SH-SY5Y (cell line): ENCODE data around the gene NNMT.

ENCODE experiments used
- GATA2 ChIP-seq: IDR thresholded peaks from 2 replicates; pipeline ENCODE4 v1.6.1; 2011; ENCODE audit warnings: mild to moderate bottlenecking, low read depth, low read length
- GATA3 ChIP-seq: IDR thresholded peaks from 2 replicates; pipeline ENCODE4 v1.6.1; 2011; ENCODE audit warnings: low read depth, mild to moderate bottlenecking, low read length, moderate library complexity

The NNMT gene

DNA sequence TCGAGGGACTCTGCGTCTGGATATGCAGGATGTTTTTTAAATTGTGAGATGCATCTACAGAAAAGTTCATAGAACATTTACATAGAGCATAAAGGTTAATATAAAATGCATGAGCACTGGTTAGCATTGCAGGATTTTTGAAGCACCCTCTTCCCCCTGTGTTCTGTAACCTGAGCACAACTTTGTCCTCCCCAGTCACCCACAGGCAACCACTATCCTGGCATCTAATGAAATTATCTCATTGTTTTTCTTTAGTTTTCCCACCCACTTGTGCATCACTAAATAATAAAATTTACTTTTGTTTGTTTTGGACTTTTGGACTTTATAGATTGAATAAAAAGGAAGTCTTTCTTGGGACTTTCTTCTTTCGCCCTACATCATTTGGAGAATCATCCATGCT, 10.0 kb upstream of the NNMT start:
- TF ChIP-seq GATA3 (no peak), GATA2 (no peak)

DNA sequence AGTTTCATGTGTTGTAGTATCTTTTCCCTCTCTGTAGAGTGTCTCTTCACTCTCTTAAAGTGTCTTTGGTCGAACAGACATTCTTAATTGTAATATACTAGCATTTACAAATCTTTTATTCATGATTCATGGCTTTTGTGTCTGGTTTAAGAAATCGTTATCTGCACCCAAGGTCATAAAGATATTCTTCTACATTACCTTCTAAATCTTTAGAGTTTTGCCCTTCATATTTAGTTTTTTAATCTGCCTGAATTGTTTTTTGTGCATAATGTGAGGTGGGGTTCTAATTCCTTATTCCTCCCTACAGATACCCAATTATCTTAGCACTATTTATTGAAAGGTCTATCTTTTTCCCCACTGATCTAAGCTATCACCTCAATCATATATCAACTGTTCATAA, 9.0 kb upstream of the NNMT start:
- TF ChIP-seq GATA3 = no peak
- TF ChIP-seq GATA2 = no peak

DNA sequence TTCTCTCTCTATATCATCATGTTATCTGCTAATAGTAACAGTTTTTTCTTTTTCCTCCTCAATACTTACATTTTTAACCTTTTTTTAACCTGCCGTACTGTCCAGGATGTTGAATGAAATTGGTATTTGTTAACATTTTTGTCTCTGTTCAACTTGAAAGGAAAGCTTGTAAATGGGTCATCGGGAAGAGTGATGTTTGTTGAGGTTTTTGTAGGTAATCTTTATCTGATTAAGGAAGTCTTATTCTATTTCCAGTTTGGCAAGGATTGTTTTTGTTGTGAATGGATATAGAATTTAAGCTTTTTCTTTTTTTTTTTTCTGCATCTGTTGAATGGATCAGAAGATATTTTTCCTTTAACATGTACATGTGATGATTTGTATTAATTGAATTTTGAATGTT, 8.1 kb upstream of the NNMT start:
- TF ChIP-seq GATA2 (no peak), GATA3 (no peak)

DNA sequence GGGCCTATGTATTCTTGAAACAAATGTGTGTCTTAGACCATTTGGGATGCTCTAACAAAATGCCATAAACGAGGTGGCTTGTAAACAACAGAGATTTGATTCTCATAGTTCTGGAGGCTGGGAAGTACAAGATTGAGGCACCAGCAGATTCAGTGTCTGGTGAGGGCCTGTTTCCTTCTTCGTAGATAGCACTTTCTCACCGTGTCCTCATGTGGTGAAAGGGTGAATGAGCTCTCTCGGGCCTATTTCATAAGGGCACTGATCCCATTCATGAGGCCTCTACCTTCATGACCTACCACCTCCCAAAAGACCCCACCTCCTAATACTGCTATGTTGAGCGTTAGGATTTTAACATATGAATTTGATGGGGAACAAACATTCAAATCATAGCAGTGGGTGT, 6.4 kb upstream of the NNMT start:
- TF ChIP-seq GATA3 (no peak), GATA2 (no peak)

DNA sequence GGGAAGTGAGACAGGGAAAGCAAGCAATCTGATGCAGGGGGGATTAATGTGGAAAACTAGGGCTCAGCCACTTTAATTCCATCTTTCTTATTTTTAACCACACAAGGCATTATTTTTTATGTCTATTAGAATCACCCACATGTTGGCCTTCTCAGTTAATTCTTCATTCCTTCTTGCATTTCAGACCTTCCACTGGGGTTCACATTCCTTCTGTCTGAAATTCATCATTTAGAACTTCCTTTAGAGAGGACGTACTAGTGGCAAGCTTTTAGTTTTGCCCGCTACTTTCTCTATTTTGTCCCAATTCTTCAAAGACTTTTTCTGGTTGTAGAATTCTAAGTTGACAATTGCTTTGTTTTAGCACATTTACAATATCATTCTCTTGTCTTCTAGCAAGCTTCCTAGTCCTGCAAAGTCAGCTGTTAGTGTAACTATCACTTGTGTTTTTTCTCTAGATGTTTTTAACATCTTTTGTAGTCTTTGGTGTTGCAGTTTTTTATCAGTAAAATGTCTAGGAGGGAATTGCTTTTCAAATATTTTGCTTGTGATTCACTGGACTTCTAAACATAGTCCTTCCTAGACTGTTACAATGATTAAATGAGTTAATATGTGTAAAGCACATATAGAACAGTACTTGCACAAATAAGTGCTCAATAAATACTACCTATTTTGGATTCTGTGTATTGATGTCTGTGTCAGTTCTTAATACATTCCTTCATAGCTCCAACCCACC, 5.5 kb upstream of the NNMT start:
- TF ChIP-seq GATA2 (no peak), GATA3 (no peak)

DNA sequence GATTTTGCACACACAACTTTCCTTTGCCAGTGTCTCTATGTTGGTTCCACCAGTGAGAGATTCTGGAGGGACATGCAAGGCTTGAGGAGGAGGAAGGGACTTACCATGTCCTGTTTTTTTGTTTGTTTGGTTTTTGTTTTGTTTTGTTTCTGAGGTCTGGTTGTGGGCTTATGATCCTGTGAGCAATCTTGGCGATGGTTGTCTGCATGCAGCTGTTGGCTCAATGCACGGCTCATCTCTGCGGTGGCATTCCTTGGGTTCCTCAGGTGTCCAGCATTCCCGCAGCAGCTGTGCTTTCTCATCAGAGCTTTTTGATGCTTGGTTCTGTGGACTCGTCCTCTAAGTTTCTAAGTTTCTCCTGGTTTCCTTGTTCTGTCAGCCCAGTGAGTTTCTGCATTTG, 4.8 kb upstream of the NNMT start:
- no peak for TF ChIP-seq GATA3
- no peak for TF ChIP-seq GATA2

DNA sequence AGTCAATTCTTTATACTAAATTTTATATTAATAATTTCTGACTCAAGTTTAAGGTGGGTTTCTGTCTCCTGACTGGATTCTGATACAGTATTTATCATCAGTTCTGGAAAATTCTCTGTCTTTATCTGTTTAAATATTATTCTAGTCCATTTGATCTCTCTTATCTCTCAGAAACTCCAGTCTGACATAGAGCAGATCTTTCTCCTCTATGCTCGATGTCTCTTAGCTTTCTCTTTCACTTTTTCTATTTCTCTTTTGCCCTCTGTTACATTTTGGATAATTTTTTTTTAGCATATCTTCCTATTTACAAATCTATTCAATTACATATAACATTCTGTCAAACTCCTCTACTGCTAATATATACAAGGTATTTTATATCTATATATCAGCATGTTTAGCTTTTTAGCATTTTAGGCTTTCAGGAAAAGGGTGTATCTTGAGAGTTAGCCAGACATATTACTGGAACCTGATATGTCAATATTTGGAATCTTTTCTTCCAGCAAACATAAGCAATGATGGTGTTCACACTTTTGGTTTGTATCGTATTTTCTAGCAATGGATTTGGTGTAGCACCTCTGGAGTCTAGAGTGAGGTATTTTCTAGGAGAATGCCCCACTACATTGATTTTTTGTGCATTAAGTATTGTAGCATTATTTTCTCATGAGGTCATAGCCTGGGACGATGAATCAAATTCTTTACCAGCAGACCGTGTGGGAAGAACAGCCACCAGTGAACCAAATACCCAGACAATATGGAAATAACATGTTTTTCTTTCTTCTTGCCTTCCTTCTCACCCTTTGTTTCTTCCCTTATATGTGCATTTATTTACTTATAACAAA, 4.1 kb upstream of the NNMT start:
- TF ChIP-seq GATA3 (no peak), GATA2 (no peak)

DNA sequence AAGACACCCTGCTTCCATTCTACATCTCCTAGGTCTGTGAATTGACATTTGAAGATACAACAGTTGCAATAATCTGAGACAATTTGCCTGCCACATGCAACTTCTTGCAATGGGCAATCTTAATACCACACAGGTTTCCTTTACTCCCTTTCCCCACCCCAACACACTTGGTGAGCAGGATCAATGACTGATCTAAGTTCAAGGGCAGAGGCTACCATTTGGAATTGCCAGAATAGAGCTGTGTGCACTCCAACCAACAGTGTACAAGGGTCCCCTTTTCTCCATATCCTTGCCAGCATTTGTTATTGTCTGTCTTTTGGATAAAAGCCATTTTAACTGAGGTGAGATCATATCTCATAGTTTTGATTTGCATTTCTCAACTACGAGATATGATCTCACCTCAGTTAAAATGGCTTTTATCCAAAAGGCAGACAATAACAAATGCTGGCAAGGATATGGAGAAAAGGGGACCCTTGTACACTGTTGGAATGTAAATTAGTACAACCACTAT, 2.9 kb upstream of the NNMT start:
- TF ChIP-seq GATA2 = no peak
- TF ChIP-seq GATA3 = no peak

DNA sequence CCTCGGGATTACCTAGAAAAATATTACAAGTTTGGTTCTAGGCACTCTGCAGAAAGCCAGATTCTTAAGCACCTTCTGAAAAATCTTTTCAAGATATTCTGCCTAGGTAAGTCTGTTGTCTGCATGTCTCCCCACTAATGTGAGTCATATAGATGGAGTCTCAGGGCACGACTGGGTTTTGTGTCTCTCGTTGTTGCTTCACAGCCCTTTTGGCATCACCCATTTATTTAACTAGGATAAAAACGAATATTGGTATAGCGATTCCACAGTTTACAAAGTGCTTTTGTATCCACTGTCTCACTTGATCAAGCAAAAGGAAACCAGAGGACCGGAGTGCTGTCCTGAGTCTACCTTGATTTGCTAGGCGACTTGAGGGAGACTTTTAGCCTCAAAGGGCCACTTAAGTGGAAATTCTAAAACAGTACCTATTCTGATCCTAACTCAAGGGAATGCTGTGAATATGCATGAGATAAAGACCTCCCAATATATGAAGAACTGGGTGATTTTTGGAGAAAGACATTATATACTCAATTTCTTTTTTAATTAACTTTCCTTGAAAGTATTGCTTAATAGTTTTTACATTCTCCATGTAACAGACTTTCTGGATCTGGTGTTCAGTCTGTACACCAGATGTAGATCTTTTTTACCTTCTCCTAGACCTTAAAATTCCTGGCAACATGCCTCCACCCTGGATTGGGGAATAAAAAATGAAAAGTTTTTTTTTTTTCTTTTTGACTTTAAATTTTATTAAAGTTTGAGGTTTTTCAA, 590 bp downstream of the NNMT start:
- no peak for TF ChIP-seq GATA3
- TF ChIP-seq GATA2 = no peak

DNA sequence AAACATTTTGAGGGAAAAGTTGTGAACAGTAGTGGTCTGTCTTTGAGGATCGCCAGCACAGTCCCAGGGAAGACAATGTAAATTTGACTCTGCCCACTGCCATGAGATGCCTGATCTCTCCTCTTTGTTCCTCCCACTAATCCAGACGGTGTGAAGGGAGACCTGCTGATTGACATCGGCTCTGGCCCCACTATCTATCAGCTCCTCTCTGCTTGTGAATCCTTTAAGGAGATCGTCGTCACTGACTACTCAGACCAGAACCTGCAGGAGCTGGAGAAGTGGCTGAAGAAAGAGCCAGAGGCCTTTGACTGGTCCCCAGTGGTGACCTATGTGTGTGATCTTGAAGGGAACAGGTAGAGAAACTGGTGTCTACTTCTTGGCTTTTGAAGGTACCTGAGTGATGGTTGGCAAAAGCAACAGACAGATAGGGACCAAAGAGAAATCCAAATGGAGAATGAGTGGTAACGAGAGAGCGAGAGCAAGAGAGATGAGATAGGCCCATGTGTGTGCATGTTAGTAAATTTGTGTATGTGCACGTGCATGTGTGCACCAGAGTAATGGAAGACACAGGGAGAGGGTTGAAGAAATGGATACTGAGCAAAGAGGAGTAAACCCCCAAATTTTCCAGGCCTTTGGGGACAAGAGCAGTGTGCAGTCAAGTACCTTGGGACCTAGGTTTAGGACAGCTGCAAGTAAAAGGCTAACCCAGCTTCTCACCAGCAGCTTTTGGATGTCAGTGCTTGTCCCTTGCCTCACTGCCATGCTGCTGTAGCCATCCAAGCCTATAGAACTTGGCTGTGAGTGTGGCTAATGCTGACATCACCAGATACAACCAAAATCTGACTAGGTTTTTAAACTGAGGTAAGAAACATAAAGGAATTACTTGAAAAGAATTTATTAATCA, 1.9 kb downstream of the NNMT start:
- TF ChIP-seq GATA3 (no peak), GATA2 (no peak)

DNA sequence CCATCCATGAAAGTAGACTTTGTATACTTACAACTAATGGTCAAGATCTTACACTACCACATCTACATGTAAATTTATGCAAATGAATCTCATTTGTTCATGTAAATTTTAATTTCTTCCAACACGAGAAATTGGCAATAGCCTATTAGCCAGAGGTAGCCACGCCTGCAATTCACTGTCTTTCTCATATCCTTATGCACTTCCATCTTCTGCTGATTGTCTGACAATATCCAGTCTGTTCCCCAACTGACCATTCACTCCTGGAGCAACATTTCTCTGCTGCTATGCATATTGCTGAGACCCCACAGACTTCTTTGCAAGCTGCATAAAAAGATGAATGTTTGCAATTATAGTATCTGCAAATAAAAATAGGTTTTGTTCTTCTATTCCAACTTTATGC, 2.5 kb downstream of the NNMT start:
- TF ChIP-seq GATA3 (no peak), GATA2 (no peak)

DNA sequence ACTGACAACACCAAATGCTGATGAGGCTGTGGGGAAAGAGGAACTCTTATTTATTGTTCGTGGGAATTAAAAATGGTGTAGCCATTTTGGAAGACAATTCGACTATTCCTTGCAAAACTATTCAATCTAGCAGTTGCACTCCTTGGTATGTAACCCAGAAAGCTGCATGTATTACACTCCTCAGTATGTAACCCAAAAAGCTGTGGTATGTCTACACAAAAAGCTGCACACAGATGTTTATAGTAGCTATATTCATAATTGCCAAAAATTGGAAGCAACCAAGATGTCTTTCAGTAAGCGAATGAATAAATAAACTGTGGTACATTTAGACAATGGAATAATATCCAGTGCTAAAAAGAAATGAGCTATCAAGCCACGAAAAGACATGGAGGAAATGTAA, 4.9 kb downstream of the NNMT start:
- TF ChIP-seq GATA3 = no peak
- TF ChIP-seq GATA2 = no peak

DNA sequence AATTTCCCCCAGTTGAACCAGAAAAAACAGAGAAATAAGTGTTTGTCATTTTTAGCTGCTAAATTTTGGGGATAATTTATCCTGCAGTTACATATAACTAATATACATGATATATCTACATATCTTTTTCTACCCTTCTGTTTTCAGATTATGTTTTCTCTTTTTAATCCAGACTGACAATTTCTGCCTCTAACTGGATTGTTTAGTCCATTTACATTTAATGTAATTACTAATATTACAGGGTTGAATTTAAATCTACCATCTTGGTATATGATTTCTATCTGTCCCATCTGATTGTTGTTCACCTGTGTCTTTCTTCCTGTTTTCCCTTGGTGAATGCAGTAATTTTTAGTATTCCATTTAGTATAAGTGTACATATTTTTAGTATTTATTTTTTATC, 5.7 kb downstream of the NNMT start:
- TF ChIP-seq GATA3 (no peak), GATA2 (no peak)
